T-cell (primary cell): ENCODE measurements around the gene BORCS8. TPM values are rescaled to one million over a fixed set of nuclear protein-coding genes. Genes with fewer than 3 reads are reported as not detected.

Experiments used
- ATAC-seq, 4 experiments: fragments of 200-7000 bp in 3 of 4; fragments of 150-1000 bp in 1 of 4; cut with Tn5 transposase; replicated peaks in 1 of 4; 1 replicate in 3 of 4; 2 replicates in 1 of 4; pipeline ENCODE4 v1.10.0; 2021; ENCODE audit warnings: moderate library complexity in 3 of 4, mild to moderate bottlenecking in 2 of 4, moderate number of reproducible peaks in 1 of 4
- CTCF ChIA-PET, 2 donors: fragments of 300-600 bp; sonication (Branson Sonifier 250); formaldehyde crosslinking; loops; one replicate each; lab custom pipeline; 2022; ENCODE audit warnings: antibody characterized with exemption in 2 of 2; lab: Charles Lee
- POLR2A ChIA-PET, 2 donors: fragments of 300-600 bp; sonication (Branson Sonifier 250); formaldehyde crosslinking; loops; one replicate each; lab custom pipeline; 2022; ENCODE audit warnings: antibody characterized with exemption in 2 of 2; lab: Charles Lee
- DNase-seq, 35 experiments: peaks; one replicate each; pipeline versions ENCODE4 v3.0.0 to v3.0.0-alpha.2; 2013 to 2023
- H3K27ac ChIP-seq: one replicate; pipeline ENCODE4 v1.5.1; 2013; ENCODE audit warnings: low read length
- H3K27me3 ChIP-seq, 2 experiments: replicated peaks in 1 of 2; 1 replicate in 1 of 2; 2 replicates in 1 of 2; pipeline versions ENCODE4 v1.6.1 to v1.7.0; 2013; ENCODE audit warnings: low read length in 1 of 2, mixed read lengths in 1 of 2; ENCODE audit not compliant: control insufficient read depth in 2 of 2, insufficient read depth in 2 of 2; ENCODE audit errors: extremely low read depth in 1 of 2
- H3K36me3 ChIP-seq, 2 donors: 1 replicate in 1 of 2; 2 replicates in 1 of 2; pipeline versions ENCODE4 v1.6.1 to v1.7.0; 2013; ENCODE audit warnings: low read length in 1 of 2; ENCODE audit not compliant: control insufficient read depth in 2 of 2, insufficient read depth in 1 of 2; ENCODE audit errors: extremely low read depth in 1 of 2
- H3K4me1 ChIP-seq, 2 experiments: 1 replicate in 1 of 2; 2 replicates in 1 of 2; pipeline versions ENCODE4 v1.6.1 to v1.7.0; 2013; ENCODE audit warnings: low read length in 2 of 2, mixed read lengths in 1 of 2; ENCODE audit not compliant: insufficient read depth in 2 of 2, control insufficient read depth in 1 of 2; ENCODE audit errors: extremely low read depth in 1 of 2
- H3K4me3 ChIP-seq, 2 donors: 1 replicate in 1 of 2; 2 replicates in 1 of 2; pipeline versions ENCODE4 v1.5.1 to v1.7.0; 2013; ENCODE audit warnings: mild to moderate bottlenecking in 2 of 2, low read length in 1 of 2, moderate library complexity in 1 of 2; ENCODE audit not compliant: control insufficient read depth in 1 of 2; ENCODE audit errors: extremely low read depth in 1 of 2
- H3K9me3 ChIP-seq: 2 replicates; pipeline ENCODE4 v1.7.0; 2013
- H3K27ac Mint-ChIP-seq, 2 donors: one replicate each; pipeline ENCODE4 v1.8.0; 2020 to 2021; ENCODE audit warnings: mild to moderate bottlenecking in 2 of 2, mixed read lengths in 2 of 2
- H3K27me3 Mint-ChIP-seq, 2 donors: one replicate each; pipeline ENCODE4 v1.8.0; 2021 to 2022; ENCODE audit warnings: mixed read lengths in 2 of 2
- H3K36me3 Mint-ChIP-seq: one replicate; pipeline ENCODE4 v1.8.0; 2021; ENCODE audit warnings: mixed read lengths
- H3K4me1 Mint-ChIP-seq, 3 donors: one replicate each; pipeline ENCODE4 v1.8.0; 2020 to 2022; ENCODE audit warnings: mixed read lengths in 3 of 3, mild to moderate bottlenecking in 1 of 3
- H3K4me3 Mint-ChIP-seq, 3 donors: one replicate each; pipeline ENCODE4 v1.8.0; 2020 to 2022; ENCODE audit warnings: mild to moderate bottlenecking in 3 of 3, mixed read lengths in 3 of 3, moderate library complexity in 3 of 3
- H3K9me3 Mint-ChIP-seq, 3 donors: one replicate each; pipeline ENCODE4 v1.8.0; 2020 to 2022; ENCODE audit warnings: mixed read lengths in 3 of 3
- WGBS: methylation state at CpG from one replicate; pipeline ENCODE4 v1.1.5; 2013; ENCODE audit warnings: missing lambda C conversion rate; ENCODE audit not compliant: insufficient coverage; 5-methylcytosine and 5-hydroxymethylcytosine counted together
- total RNA-seq, 35 experiments: library from RNA in 6 of 35; stranded (reverse) in 6 of 35; fragments of 120-200 nt in 1 of 35; gene quantifications; one replicate each; pipeline versions ENCODE4 v1.2.1 to v1.2.4 and lab custom pipeline; 2013 to 2026

BORCS8 gene
- total RNA-seq, 5 donors from 2014 or later (not counting 1 experiment from before 2014, with no cell fraction given), result 16.5 to 44.3 (median 35.5) TPM

DNA sequence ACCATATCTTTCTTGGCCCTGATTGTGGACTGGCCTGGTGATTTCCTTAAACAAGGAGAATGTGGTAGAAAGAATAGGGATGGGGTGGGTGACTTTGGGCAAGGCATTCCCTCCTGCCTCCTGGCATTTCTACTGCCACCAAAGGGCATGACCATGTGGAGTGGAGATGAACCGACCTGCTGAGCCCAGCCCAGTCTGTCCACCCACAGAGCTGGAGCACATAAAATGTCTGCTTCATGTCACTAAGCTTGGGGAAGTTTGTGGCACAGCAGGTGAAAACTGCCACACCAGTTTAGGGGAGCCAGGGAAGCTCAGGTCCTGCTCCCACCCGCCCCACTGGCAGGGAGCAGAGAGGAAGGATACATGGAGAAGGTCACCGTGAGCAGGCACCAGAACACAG, 60.0 kb downstream of the BORCS8 start:
- no peak for ATAC-seq
- Mint-ChIP-seq H3K27me3 (no peaks in the 10 kb centered on the region), H3K36me3 (peaks cover 10% of the 10 kb centered on the region), H3K4me3 (no peak overlapping the region), H3K4me1 (peaks cover 7 to 18% (median 10%) of the 10 kb centered on the region in 3 donors), H3K9me3 (peaks cover 0 to 4% (median 4%) of the 10 kb centered on the region in 3 donors), H3K27ac (no peak overlapping the region)
- CTCF ChIA-PET, result no interaction called here
- POLR2A ChIA-PET, result no interaction called here
- H3K4me1 ChIP-seq, result peaks cover 0 to 9% of the 10 kb centered on the region in 2 experiments
- no peak overlapping the region for H3K27ac ChIP-seq
- no peaks in the 10 kb centered on the region for H3K27me3 ChIP-seq
- no peak for DNase-seq
- H3K4me3 ChIP-seq, result no peak overlapping the region
- 89% methylated on average over 3 of the region's 3 CpGs for WGBS
- H3K36me3 ChIP-seq, result no peaks in the 10 kb centered on the region
- H3K9me3 ChIP-seq, result no peaks in the 10 kb centered on the region

Other genes with a start within 250 kb of the BORCS8 start
- 100 to 1,000 TPM; 114 to 139 (median 119) TPM for gene SUGP2, start 158.6 kb downstream of the BORCS8 start, total RNA-seq
- 10 to 100 TPM; 12.8 to 22.7 (median 18.7) TPM for gene ARMC6, start 158.5 kb downstream of the BORCS8 start, total RNA-seq
- 10 to 100 TPM; 24.9 to 35.0 (median 30.5) TPM for gene SLC25A42, start 128.2 kb downstream of the BORCS8 start, total RNA-seq
- 10 to 100 TPM; 14.3 to 36.7 (median 34.4) TPM for gene TMEM161A, start 53.7 kb downstream of the BORCS8 start, total RNA-seq
- gene MEF2B, start 21.9 kb downstream of the BORCS8 start, total RNA-seq, result 1 to 10 TPM; 3.3 to 6.4 (median 6.0) TPM
- 10 to 100 TPM; 63.8 to 92.8 (median 85.4) TPM for gene RFXANK, start 106 bp upstream of the BORCS8 start, total RNA-seq
- gene NR2C2AP, start 11.3 kb upstream of the BORCS8 start, total RNA-seq, result 10 to 100 TPM; 17.8 to 32.2 (median 28.6) TPM
- under 1 TPM in 2 of 5 donors, not detected in 3; 0.03 to 0.10 TPM for gene NCAN, start 19.8 kb upstream of the BORCS8 start, total RNA-seq
- gene TM6SF2, start 81.1 kb upstream of the BORCS8 start, total RNA-seq, result not detected
- 10 to 100 TPM; 59.5 to 89.8 (median 87.4) TPM for gene SUGP1, start 128.4 kb upstream of the BORCS8 start, total RNA-seq
- 100 to 1,000 TPM; 143 to 159 (median 150) TPM for gene MAU2, start 128.7 kb upstream of the BORCS8 start, total RNA-seq
- gene GATAD2A, start 213.5 kb upstream of the BORCS8 start, total RNA-seq, result 100 to 1,000 TPM; 114 to 144 (median 133) TPM